IMR-90 (cell line): Measurements from ENCODE around the gene SLC4A9. TPM values are rescaled to one million over a fixed set of nuclear protein-coding genes. Genes with fewer than 3 reads are reported as not detected.

ENCODE experiments used
- ATAC-seq: fragments of 200-7000 bp; cut with Tn5 transposase; 2 replicates; pipeline ENCODE4 v1.9.1; 2020; ENCODE audit warnings: low read depth, mild to moderate bottlenecking, moderate library complexity
- BruUV-seq: library from RNA; stranded (reverse); fragments of 400-500 nt; replicated peaks from 2 replicates; lab custom pipeline; 2021; lab: Mats Ljungman, UMichigan
- CTCF ChIA-PET: fragments of 300-600 bp; formaldehyde crosslinking; extraction: SDS; loops from one replicate; lab custom pipeline; 2021; ENCODE audit warnings: antibody characterized with exemption; lab: Yijun Ruan, JAX
- POLR2A ChIA-PET: fragments of 300-600 bp; sonication (Branson Sonifier 250); formaldehyde crosslinking; loops from one replicate; lab custom pipeline; 2022; ENCODE audit warnings: antibody characterized with exemption; ENCODE audit not compliant: unreplicated experiment; lab: Charles Lee
- DNase-seq: peaks from one replicate; pipeline ENCODE4 v3.0.0; 2013
- H2AFZ ChIP-seq: replicated peaks from 2 replicates; pipeline ENCODE3; 2013; ENCODE audit warnings: low read length, mild to moderate bottlenecking; ENCODE audit not compliant: poor library complexity
- H2AK5ac ChIP-seq: 2 replicates; pipeline ENCODE4 v1.6.1; 2013; ENCODE audit warnings: low read depth, low read length, inconsistent platforms
- H2AK9ac ChIP-seq: replicated peaks from 2 replicates; pipeline ENCODE3; 2013; ENCODE audit warnings: mild to moderate bottlenecking, low read depth, low read length, moderate library complexity; ENCODE audit not compliant: poor library complexity
- H2BK120ac ChIP-seq: 2 replicates; pipeline ENCODE4 v1.6.1; 2013; ENCODE audit warnings: low read depth, low read length, inconsistent platforms
- H2BK15ac ChIP-seq: 3 replicates; pipeline ENCODE4 v1.6.1; 2013; ENCODE audit warnings: low read depth, low read length, inconsistent platforms
- H2BK20ac ChIP-seq: 2 replicates; pipeline ENCODE4 v1.6.1; 2013; ENCODE audit warnings: low read depth, mild to moderate bottlenecking, inconsistent platforms, low read length, moderate library complexity
- H2BK5ac ChIP-seq: 2 replicates; pipeline ENCODE4 v1.6.1; 2013; ENCODE audit warnings: mild to moderate bottlenecking, low read depth, low read length, inconsistent platforms; ENCODE audit not compliant: poor library complexity, severe bottlenecking
- H3K14ac ChIP-seq: replicated peaks from 2 replicates; pipeline ENCODE4 v1.6.1; 2013; ENCODE audit warnings: low read depth, low read length, inconsistent platforms
- H3K18ac ChIP-seq: 2 replicates; pipeline ENCODE4 v1.6.1; 2013; ENCODE audit warnings: low read depth, low read length, control low read depth
- H3K23ac ChIP-seq: 2 replicates; pipeline ENCODE4 v1.6.1; 2013; ENCODE audit warnings: low read depth, low read length, inconsistent platforms
- H3K27ac ChIP-seq: 2 replicates; pipeline ENCODE4 v1.5.1; 2013; ENCODE audit warnings: mild to moderate bottlenecking, control low read depth, low read length; ENCODE audit not compliant: insufficient read depth
- H3K27me3 ChIP-seq: 2 replicates; pipeline ENCODE4 v1.6.1; 2013; ENCODE audit warnings: low read length; ENCODE audit not compliant: control insufficient read depth, insufficient read depth
- H3K36me3 ChIP-seq: 2 replicates; pipeline ENCODE4 v1.6.1; 2013; ENCODE audit warnings: low read length, mixed read lengths; ENCODE audit not compliant: control insufficient read depth, insufficient read depth
- H3K4ac ChIP-seq: 2 replicates; pipeline ENCODE4 v1.6.1; 2013; ENCODE audit warnings: low read depth, low read length, inconsistent platforms
- H3K4me1 ChIP-seq: 2 replicates; pipeline ENCODE4 v1.6.1; 2013; ENCODE audit warnings: low read length, mixed read lengths; ENCODE audit not compliant: control insufficient read depth, insufficient read depth
- H3K4me2 ChIP-seq: 2 replicates; pipeline ENCODE4 v1.6.1; 2013; ENCODE audit warnings: low read depth, mild to moderate bottlenecking, control low read depth, low read length, moderate library complexity
- H3K4me3 ChIP-seq: 2 replicates; pipeline ENCODE4 v1.5.1; 2013; ENCODE audit warnings: low read depth, mild to moderate bottlenecking, control low read depth, low read length, moderate library complexity; ENCODE audit not compliant: insufficient read depth
- H3K56ac ChIP-seq: 2 replicates; pipeline ENCODE4 v1.6.1; 2013; ENCODE audit warnings: low read length, inconsistent platforms; ENCODE audit not compliant: insufficient read depth; ENCODE audit errors: extremely low read depth
- H3K79me1 ChIP-seq, 2 experiments: 2 replicates each; pipeline ENCODE4 v1.6.1; 2013; ENCODE audit warnings: low read length in 2 of 2, inconsistent platforms in 1 of 2, low read depth in 1 of 2
- H3K9ac ChIP-seq: 2 replicates; pipeline ENCODE4 v1.6.1; 2013; ENCODE audit warnings: low read depth, low read length, control low read depth
- H3K9me1 ChIP-seq: 2 replicates; pipeline ENCODE4 v1.6.1; 2013; ENCODE audit warnings: low read length, inconsistent platforms; ENCODE audit not compliant: insufficient read depth
- H3K9me3 ChIP-seq: 2 replicates; pipeline ENCODE4 v1.6.1; 2013; ENCODE audit warnings: low read length; ENCODE audit not compliant: control insufficient read depth, insufficient read depth
- H4K20me1 ChIP-seq: 2 replicates; pipeline ENCODE4 v1.6.1; 2013; ENCODE audit warnings: low read length, inconsistent platforms; ENCODE audit not compliant: insufficient read depth
- H4K5ac ChIP-seq: 2 replicates; pipeline ENCODE4 v1.6.1; 2013; ENCODE audit warnings: mild to moderate bottlenecking, low read depth, low read length, control low read depth
- H4K8ac ChIP-seq, 2 experiments: 2 replicates each; pipeline ENCODE4 v1.6.1; 2013; ENCODE audit warnings: low read depth in 2 of 2, low read length in 2 of 2, control low read depth in 1 of 2, inconsistent platforms in 1 of 2
- H4K91ac ChIP-seq: 2 replicates; pipeline ENCODE4 v1.6.1; 2013; ENCODE audit warnings: low read depth, low read length, inconsistent platforms; ENCODE audit not compliant: insufficient read depth
- BHLHE40 ChIP-seq: fragments of 150-350 bp; IDR thresholded peaks from 2 replicates; pipeline ENCODE4 v1.6.1; 2016; ENCODE audit warnings: mild to moderate bottlenecking, low read depth, low read length
- CEBPB ChIP-seq: IDR thresholded peaks from 2 replicates; pipeline ENCODE4 v1.6.1; 2012; ENCODE audit warnings: low read depth, low read length, improper control_type of control experiment
- CHD1 ChIP-seq: IDR thresholded peaks from 2 replicates; pipeline ENCODE4 v1.6.1; 2012; ENCODE audit warnings: low read depth, low read length, improper control_type of control experiment
- FOS ChIP-seq: fragments of 150-350 bp; IDR thresholded peaks from 2 replicates; pipeline ENCODE4 v1.6.1; 2016; ENCODE audit warnings: low read depth, low read length
- MAFK ChIP-seq: IDR thresholded peaks from 2 replicates; pipeline ENCODE4 v1.6.1; 2012; ENCODE audit warnings: low read depth, low read length, improper control_type of control experiment
- MAZ ChIP-seq: IDR thresholded peaks from 2 replicates; pipeline ENCODE4 v1.6.1; 2012; ENCODE audit warnings: low read depth, mild to moderate bottlenecking, low read length, improper control_type of control experiment, moderate library complexity, borderline replicate concordance
- MXI1 ChIP-seq: IDR thresholded peaks from 2 replicates; pipeline ENCODE4 v1.6.1; 2012; ENCODE audit warnings: low read depth, mild to moderate bottlenecking, low read length, moderate library complexity, borderline replicate concordance
- NFE2L2 ChIP-seq: fragments of 150-350 bp; IDR thresholded peaks from 2 replicates; pipeline ENCODE4 v1.6.1; 2016; ENCODE audit warnings: low read depth, mild to moderate bottlenecking, low read length
- POLR2A ChIP-seq: IDR thresholded peaks from 2 replicates; pipeline ENCODE4 v1.6.1; 2012; ENCODE audit warnings: mild to moderate bottlenecking, low read depth, low read length
- RAD21 ChIP-seq: IDR thresholded peaks from 2 replicates; pipeline ENCODE4 v1.6.1; 2012; ENCODE audit warnings: low read length, improper control_type of control experiment
- RCOR1 ChIP-seq: IDR thresholded peaks from 2 replicates; pipeline ENCODE4 v1.6.1; 2012; ENCODE audit warnings: mild to moderate bottlenecking, low read length, improper control_type of control experiment; ENCODE audit not compliant: insufficient replicate concordance
- USF2 ChIP-seq: fragments of 150-350 bp; IDR thresholded peaks from 2 replicates; pipeline ENCODE4 v1.6.1; 2017; ENCODE audit warnings: mild to moderate bottlenecking, antibody characterized with exemption, low read length, low read depth
- WGBS, 2 experiments: methylation state at CpG; one replicate each; pipeline versions ENCODE4 v1.1.5 to v1.1.7; 2013; ENCODE audit warnings: missing lambda C conversion rate in 2 of 2; ENCODE audit not compliant: insufficient read length in 1 of 2; ENCODE audit errors: extremely low coverage in 2 of 2; 5-methylcytosine and 5-hydroxymethylcytosine counted together
- dilution Hi-C: fragments of 300-500 bp; cut with HindIII; formaldehyde crosslinking; loops from one replicate; pipeline ENCODE4 v1.14.3; 2018; ENCODE audit warnings: low sequenced_read_pairs; ENCODE audit not compliant: unreplicated experiment
- in situ Hi-C: fragments of 300-500 bp; cut with MboI; formaldehyde crosslinking; loops from 3 replicates; pipeline ENCODE4 v1.14.3; 2019; ENCODE audit warnings: low sequenced_read_pairs, inconsistent platforms, mixed read lengths
- intact Hi-C: fragments of 100-400 bp; cut with micrococcal nuclease; formaldehyde crosslinking; loops from 2 replicates; pipeline ENCODE4 v1.10.0; 2022
- polyA plus RNA-seq, 3 experiments: library from polyadenylated mRNA; depleted of rRNA; stranded (reverse); fragments of >200 nt; gene quantifications; 2 replicates each; pipeline ENCODE4 v1.2.3, GENCODE V29; 2012; ENCODE audit warnings: low replicate concordance in 1 of 3
- total RNA-seq: library from RNA; depleted of rRNA; stranded (reverse); fragments of >200 nt; gene quantifications from 2 replicates; pipeline ENCODE4 v1.2.3, GENCODE V29; 2012
- TF ChIP-seq, protein P1 (sequence below): conservative IDR thresholded peaks from 2 replicates; pipeline ENCODE4 v1.5.1; 2012; ENCODE audit warnings: mild to moderate bottlenecking, low read depth, low read length, improper control_type of control experiment

SLC4A9 gene
- total and polyA plus RNA-seq, 2 of the 4 experiments (the other 2 are of a cell fraction), result not detected

DNA sequence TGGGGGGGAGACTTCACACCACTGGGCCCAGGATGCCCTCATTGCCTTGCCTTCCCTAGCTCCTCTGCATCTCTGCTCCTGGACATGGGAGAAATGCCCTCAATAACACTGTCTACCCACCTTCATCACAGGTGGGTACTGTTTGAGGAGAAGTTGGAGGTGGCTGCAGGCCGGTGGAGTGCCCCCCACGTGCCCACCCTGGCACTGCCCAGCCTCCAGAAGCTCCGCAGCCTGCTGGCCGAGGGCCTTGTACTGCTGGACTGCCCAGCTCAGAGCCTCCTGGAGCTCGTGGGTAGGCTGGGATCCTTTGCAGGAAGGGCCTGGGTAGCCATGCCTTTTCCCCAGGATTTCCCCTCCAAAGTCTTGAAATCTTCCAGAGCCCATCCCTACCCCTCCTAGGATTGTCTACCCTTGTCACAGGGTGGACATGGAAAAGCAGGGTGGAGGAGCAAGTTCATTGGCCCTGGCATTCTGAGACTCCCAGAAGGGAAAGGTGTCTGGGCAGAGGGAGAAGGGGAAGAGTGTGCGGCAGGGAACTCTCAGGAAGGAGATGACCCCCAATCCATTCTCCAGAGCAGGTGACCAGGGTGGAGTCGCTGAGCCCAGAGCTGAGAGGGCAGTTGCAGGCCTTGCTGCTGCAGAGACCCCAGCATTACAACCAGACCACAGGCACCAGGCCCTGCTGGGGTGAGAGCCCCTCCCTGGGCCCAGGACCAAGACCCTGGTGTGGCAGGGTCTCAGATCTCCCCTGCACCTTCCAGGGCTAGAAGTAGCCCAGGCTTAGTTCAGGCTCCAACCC lies 886 bp downstream of the SLC4A9 start:
- TF ChIP-seq MXI1, result no peak
- no peak for TF ChIP-seq MAZ
- TF ChIP-seq RAD21, result no peak
- TF ChIP-seq MAFK, result no peak
- no peak for TF ChIP-seq POLR2A
- no peak for TF ChIP-seq CEBPB
- no peak for TF ChIP-seq CHD1
- no peak for TF ChIP-seq USF2
- no peak for TF ChIP-seq NFE2L2
- TF ChIP-seq, protein P1, sequence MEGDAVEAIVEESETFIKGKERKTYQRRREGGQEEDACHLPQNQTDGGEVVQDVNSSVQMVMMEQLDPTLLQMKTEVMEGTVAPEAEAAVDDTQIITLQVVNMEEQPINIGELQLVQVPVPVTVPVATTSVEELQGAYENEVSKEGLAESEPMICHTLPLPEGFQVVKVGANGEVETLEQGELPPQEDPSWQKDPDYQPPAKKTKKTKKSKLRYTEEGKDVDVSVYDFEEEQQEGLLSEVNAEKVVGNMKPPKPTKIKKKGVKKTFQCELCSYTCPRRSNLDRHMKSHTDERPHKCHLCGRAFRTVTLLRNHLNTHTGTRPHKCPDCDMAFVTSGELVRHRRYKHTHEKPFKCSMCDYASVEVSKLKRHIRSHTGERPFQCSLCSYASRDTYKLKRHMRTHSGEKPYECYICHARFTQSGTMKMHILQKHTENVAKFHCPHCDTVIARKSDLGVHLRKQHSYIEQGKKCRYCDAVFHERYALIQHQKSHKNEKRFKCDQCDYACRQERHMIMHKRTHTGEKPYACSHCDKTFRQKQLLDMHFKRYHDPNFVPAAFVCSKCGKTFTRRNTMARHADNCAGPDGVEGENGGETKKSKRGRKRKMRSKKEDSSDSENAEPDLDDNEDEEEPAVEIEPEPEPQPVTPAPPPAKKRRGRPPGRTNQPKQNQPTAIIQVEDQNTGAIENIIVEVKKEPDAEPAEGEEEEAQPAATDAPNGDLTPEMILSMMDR, result no peak
- no peak for TF ChIP-seq BHLHE40
- TF ChIP-seq RCOR1, result no peak
- no peak for TF ChIP-seq FOS
- Histone ChIP-seq H3K56ac (no peak overlapping the region), H3K9me3 (no peaks in the 10 kb centered on the region), H3K4ac (no peak overlapping the region), H2BK120ac (no peak overlapping the region), H3K9ac (no peak overlapping the region), H3K9me1 (0 out of 2 replicates have a peak, but pooled peaks cover 6% of the 10 kb centered on the region), H3K23ac (no peak overlapping the region), H2BK20ac (no peak overlapping the region), H3K18ac (no peak overlapping the region), H4K20me1 (no peaks in the 10 kb centered on the region), H2AK5ac (no peak overlapping the region), H3K4me1 (no peaks in the 10 kb centered on the region), H2BK15ac (no peak overlapping the region), H4K8ac (no peak overlapping the region), H2AK9ac (no peak overlapping the region), H3K36me3 (no peaks in the 10 kb centered on the region), H3K79me1 (no peaks in the 10 kb centered on the region), H4K5ac (no peak overlapping the region), H3K14ac (no peak overlapping the region), H3K27me3 (peaks cover 13% of the 10 kb centered on the region; the same call in 1 of the 2 replicates), H3K4me3 (no peak overlapping the region), H3K27ac (no peak overlapping the region), H3K4me2 (no peak overlapping the region), H4K91ac (no peak overlapping the region), H2AFZ (no peak overlapping the region), H2BK5ac (no peak overlapping the region)
- BruUV-seq, result no TSS peak
- no CpG with 5 or more reads among the region's 7 CpGs for WGBS, 2 experiments
- ATAC-seq (no peak), DNase-seq (no peak)
- intact Hi-C loops, result no loop called here
- CTCF ChIA-PET, result interaction anchor here (1.4 to 3.0 kb wide), 3 partner anchors 12 to 117 kb away, joined by 3 to 34 read pairs (median 13); no protein-coding TSS in a partner anchor
- dilution Hi-C loops, result no loop called here
- in situ Hi-C loops, result loop anchor here (25.0 kb wide), 1 partner anchor 574 kb away; the partner anchor contains the start of gene PSD2
- POLR2A ChIA-PET, result no interaction called here
